GM12873 (cell line): ENCODE results near the gene TRPC4AP.

ENCODE experiments used
- TF ChIP-seq, protein P1 (sequence below): IDR thresholded peaks from 2 replicates; pipeline ENCODE4 v1.5.1; 2012; ENCODE audit warnings: low read depth, mild to moderate bottlenecking, moderate library complexity, low read length, control low read depth; ENCODE audit not compliant: insufficient read depth; ENCODE audit errors: missing control alignments

Gene TRPC4AP

GRCh38 chr20:35084998-35085397 lies 7.6 kb downstream of the TRPC4AP start:
- TF ChIP-seq, protein P1, sequence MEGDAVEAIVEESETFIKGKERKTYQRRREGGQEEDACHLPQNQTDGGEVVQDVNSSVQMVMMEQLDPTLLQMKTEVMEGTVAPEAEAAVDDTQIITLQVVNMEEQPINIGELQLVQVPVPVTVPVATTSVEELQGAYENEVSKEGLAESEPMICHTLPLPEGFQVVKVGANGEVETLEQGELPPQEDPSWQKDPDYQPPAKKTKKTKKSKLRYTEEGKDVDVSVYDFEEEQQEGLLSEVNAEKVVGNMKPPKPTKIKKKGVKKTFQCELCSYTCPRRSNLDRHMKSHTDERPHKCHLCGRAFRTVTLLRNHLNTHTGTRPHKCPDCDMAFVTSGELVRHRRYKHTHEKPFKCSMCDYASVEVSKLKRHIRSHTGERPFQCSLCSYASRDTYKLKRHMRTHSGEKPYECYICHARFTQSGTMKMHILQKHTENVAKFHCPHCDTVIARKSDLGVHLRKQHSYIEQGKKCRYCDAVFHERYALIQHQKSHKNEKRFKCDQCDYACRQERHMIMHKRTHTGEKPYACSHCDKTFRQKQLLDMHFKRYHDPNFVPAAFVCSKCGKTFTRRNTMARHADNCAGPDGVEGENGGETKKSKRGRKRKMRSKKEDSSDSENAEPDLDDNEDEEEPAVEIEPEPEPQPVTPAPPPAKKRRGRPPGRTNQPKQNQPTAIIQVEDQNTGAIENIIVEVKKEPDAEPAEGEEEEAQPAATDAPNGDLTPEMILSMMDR, result no peak

- TF ChIP-seq, protein P1, result no peak
Measured at GRCh38 chr20:35079472-35080347, 12.9 kb downstream of the TRPC4AP start.

DNA sequence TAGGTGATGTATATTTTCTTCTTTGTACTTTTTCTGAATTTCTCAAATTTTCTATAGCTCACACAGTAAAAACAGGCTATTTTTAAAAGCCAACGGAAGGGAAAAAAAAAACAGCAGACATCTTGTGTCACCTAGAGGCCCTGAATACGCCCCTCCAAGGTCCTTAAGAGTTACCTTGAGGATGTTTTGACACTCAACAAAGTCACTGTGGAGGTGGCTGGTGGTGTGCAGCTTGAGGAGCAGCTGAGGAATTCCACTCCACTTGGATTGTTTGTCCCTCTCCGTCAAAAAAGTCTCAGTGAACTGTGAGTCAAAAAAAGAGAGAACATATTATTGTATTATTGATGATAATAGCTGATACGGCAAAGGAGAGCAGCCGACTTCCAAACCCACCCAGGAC lies 14.7 kb downstream of the TRPC4AP start:
- TF ChIP-seq, protein P1, result no peak

DNA sequence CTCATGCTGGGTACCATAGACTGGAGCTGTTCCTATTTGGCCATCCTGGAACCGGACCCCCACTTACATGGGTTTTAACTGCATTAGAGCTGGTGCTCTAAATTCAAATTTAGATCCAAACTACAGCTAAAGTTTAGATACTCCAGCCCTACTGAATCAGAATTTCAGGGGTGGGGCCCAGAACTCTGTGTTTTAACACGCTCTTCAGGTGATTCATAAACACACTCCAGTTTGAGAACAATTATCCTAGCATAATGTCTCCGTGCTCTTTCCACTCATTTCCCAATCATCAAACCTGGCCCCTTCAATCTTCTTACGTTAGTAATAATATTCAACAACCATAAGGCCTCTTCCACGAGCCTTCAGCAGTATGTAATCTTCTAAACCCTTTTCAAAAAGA lies 15.3 kb downstream of the TRPC4AP start:
- TF ChIP-seq, protein P1, result no peak

- TF ChIP-seq, protein P1, result no peak
Measured at GRCh38 chr20:35066194-35066593, 26.4 kb downstream of the TRPC4AP start.

- TF ChIP-seq, protein P1, result no peak
Measured at GRCh38 chr20:35065181-35065580, 27.4 kb downstream of the TRPC4AP start.

- TF ChIP-seq, protein P1, result no peak
Measured at GRCh38 chr20:35063168-35063567, 29.4 kb downstream of the TRPC4AP start.
